K562 (cell line): ENCODE results near the gene PNMA3. TPM values are rescaled to one million over a fixed set of nuclear protein-coding genes. Genes with fewer than 3 reads are reported as not detected.

Experiments
- BHLHE40 ChIP-seq: IDR thresholded peaks from 2 replicates; pipeline ENCODE4 v1.6.1; 2011; ENCODE audit warnings: low read length, improper control_type of control experiment
- EP400 ChIP-seq: fragments of 450-650 bp; IDR thresholded peaks from 2 replicates; pipeline ENCODE4 v1.6.1; 2017; ENCODE audit warnings: antibody characterized with exemption, mild to moderate bottlenecking, moderate library complexity
- JUN ChIP-seq, 2 experiments: sonication (generic) in 1 of 2; formaldehyde crosslinking in 1 of 2; IDR thresholded peaks; 2 replicates each; pipeline versions ENCODE4 v1.6.1 to v1.8.0; 2012 to 2022; ENCODE audit warnings: borderline replicate concordance in 2 of 2, mild to moderate bottlenecking in 2 of 2, improper control_type of control experiment in 1 of 2, low read depth in 1 of 2, low read length in 1 of 2, missing genetic modification reagents in 1 of 2
- JUND ChIP-seq, 2 experiments: IDR thresholded peaks; 2 replicates in 1 of 2; 3 replicates in 1 of 2; pipeline ENCODE4 v1.6.1; 2011; ENCODE audit warnings: borderline replicate concordance in 2 of 2, low read depth in 2 of 2, low read length in 2 of 2, improper control_type of control experiment in 1 of 2, missing biosample characterization in 1 of 2, missing genetic modification characterization in 1 of 2, missing genetic modification reagents in 1 of 2
- MTA3 ChIP-seq: fragments of 450-650 bp; formaldehyde crosslinking; IDR thresholded peaks from 2 replicates; pipeline ENCODE4 v1.6.1; 2017; ENCODE audit warnings: mild to moderate bottlenecking, borderline replicate concordance
- NFE2 ChIP-seq: IDR thresholded peaks from 2 replicates; pipeline ENCODE4 v1.6.1; 2014; ENCODE audit warnings: antibody characterized with exemption, low read depth
- NFIX ChIP-seq: fragments of 250-450 bp; sonication (Bioruptor Pico); IDR thresholded peaks from 2 replicates; pipeline ENCODE4 v1.4.0; 2020; ENCODE audit warnings: low read depth, mild to moderate bottlenecking, moderate library complexity
- PHB2 ChIP-seq: fragments of 450-650 bp; IDR thresholded peaks from 2 replicates; pipeline ENCODE4 v1.6.1; 2017; ENCODE audit warnings: low read depth
- RBFOX2 ChIP-seq: fragments of 200-400 bp; formaldehyde crosslinking; IDR thresholded peaks from 2 replicates; pipeline ENCODE4 v1.6.1; 2017; ENCODE audit warnings: low read depth, mild to moderate bottlenecking, low read length, moderate library complexity
- STAG1 ChIP-seq: sonication (generic); formaldehyde crosslinking; IDR thresholded peaks from 2 replicates; pipeline ENCODE4 v1.5.0; 2020; ENCODE audit warnings: missing genetic modification reagents, borderline replicate concordance
- ZNF232 ChIP-seq: sonication (generic); formaldehyde crosslinking; IDR thresholded peaks from 2 replicates; pipeline ENCODE4 v1.8.0; 2022; ENCODE audit warnings: mild to moderate bottlenecking, missing genetic modification reagents
- ZNF57 ChIP-seq: fragments of 450-650 bp; formaldehyde crosslinking; IDR thresholded peaks from 2 replicates; pipeline ENCODE4 v1.4.0; 2020; ENCODE audit warnings: mild to moderate bottlenecking, moderate library complexity
- ZZZ3 ChIP-seq: fragments of 450-650 bp; IDR thresholded peaks from 2 replicates; pipeline ENCODE4 v1.6.1; 2016; ENCODE audit warnings: antibody characterized with exemption, mild to moderate bottlenecking, moderate library complexity
- polyA plus RNA-seq, 8 experiments: library from polyadenylated mRNA; depleted of rRNA in 4 of 8; stranded (reverse) in 5 of 8; unstranded in 3 of 8; fragments of >200 nt; fragmentation: Nextera tagmentation in 2 of 8; fragmentation: Illumina TruSeq in 1 of 8; extraction: Ambion mirVana in 2 of 8; extraction: Trizol in 1 of 8; gene quantifications; 2 replicates each; pipeline versions ENCODE4 v1.2.1 to v1.2.3, GENCODE V29; 2011 to 2014; ENCODE audit warnings: inconsistent platforms in 1 of 8, missing spikeins in 1 of 8
- total RNA-seq, 7 experiments: library from RNA; depleted of rRNA in 6 of 7; stranded (reverse); fragments of >200 nt in 6 of 7; fragmentation: Illumina TruSeq in 2 of 7; extraction: Trizol in 2 of 7; gene quantifications; 2 replicates each; pipeline versions ENCODE4 v1.2.1 to v1.2.3, GENCODE V29; 2011 to 2021; ENCODE audit warnings: low replicate concordance in 1 of 7
- TF ChIP-seq, protein P1 (sequence below): fragments of 250-450 bp; sonication (Bioruptor Pico); IDR thresholded peaks from 2 replicates; pipeline ENCODE4 v1.8.0; 2021; ENCODE audit warnings: moderate library complexity, mild to moderate bottlenecking, inconsistent platforms
- TF ChIP-seq, protein P2 (sequence below): fragments of 450-650 bp; formaldehyde crosslinking; IDR thresholded peaks from 2 replicates; pipeline ENCODE4 v1.4.0; 2020; ENCODE audit warnings: mild to moderate bottlenecking, mixed read lengths
- TF ChIP-seq, protein P3 (sequence below): fragments of 450-650 bp; conservative IDR thresholded peaks from 2 replicates; pipeline ENCODE4 v1.6.1; 2016; ENCODE audit warnings: missing genetic modification characterization, low read depth, mild to moderate bottlenecking, missing compliant biosample characterization, moderate library complexity
- TF ChIP-seq, protein P4 (sequence below): sonication (generic); formaldehyde crosslinking; IDR thresholded peaks from 2 replicates; pipeline ENCODE4 v1.8.0; 2023; ENCODE audit warnings: mild to moderate bottlenecking, missing genetic modification reagents

Gene PNMA3
- total and polyA plus RNA-seq, 9 of the 15 experiments (the other 6 are each of a cell fraction or from before 2014, with no cell fraction given): 0.01 to 1.5 (median 0.95) TPM; not detected in 1

GRCh38 chrX:153032397-153033118 lies 23.7 kb upstream of the PNMA3 start (continued):
- TF ChIP-seq ZZZ3: no peak
- TF ChIP-seq, protein P1, sequence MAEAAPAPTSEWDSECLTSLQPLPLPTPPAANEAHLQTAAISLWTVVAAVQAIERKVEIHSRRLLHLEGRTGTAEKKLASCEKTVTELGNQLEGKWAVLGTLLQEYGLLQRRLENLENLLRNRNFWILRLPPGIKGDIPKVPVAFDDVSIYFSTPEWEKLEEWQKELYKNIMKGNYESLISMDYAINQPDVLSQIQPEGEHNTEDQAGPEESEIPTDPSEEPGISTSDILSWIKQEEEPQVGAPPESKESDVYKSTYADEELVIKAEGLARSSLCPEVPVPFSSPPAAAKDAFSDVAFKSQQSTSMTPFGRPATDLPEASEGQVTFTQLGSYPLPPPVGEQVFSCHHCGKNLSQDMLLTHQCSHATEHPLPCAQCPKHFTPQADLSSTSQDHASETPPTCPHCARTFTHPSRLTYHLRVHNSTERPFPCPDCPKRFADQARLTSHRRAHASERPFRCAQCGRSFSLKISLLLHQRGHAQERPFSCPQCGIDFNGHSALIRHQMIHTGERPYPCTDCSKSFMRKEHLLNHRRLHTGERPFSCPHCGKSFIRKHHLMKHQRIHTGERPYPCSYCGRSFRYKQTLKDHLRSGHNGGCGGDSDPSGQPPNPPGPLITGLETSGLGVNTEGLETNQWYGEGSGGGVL (CRISPR knock-in tag): no peak
- no peak; the same call in 1 of the 2 replicates for TF ChIP-seq MTA3
- TF ChIP-seq NFIX (CRISPR knock-in tag): no peak
- no peak for TF ChIP-seq ZNF57 (CRISPR knock-in tag)
- TF ChIP-seq PHB2: no peak
- no peak for TF ChIP-seq BHLHE40
- TF ChIP-seq, protein P2, sequence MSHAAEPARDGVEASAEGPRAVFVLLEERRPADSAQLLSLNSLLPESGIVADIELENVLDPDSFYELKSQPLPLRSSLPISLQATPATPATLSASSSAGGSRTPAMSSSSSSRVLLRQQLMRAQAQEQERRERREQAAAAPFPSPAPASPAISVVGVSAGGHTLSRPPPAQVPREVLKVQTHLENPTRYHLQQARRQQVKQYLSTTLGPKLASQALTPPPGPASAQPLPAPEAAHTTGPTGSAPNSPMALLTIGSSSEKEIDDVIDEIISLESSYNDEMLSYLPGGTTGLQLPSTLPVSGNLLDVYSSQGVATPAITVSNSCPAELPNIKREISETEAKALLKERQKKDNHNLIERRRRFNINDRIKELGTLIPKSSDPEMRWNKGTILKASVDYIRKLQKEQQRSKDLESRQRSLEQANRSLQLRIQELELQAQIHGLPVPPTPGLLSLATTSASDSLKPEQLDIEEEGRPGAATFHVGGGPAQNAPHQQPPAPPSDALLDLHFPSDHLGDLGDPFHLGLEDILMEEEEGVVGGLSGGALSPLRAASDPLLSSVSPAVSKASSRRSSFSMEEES (CRISPR knock-in tag): no peak
- TF ChIP-seq STAG1 (CRISPR knock-in tag): peak; percentile 86
- TF ChIP-seq RBFOX2: peak; percentile 57
- TF ChIP-seq NFE2: no peak
- no peak for TF ChIP-seq ZNF232 (CRISPR knock-in tag)
- TF ChIP-seq, protein P3, sequence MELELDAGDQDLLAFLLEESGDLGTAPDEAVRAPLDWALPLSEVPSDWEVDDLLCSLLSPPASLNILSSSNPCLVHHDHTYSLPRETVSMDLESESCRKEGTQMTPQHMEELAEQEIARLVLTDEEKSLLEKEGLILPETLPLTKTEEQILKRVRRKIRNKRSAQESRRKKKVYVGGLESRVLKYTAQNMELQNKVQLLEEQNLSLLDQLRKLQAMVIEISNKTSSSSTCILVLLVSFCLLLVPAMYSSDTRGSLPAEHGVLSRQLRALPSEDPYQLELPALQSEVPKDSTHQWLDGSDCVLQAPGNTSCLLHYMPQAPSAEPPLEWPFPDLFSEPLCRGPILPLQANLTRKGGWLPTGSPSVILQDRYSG (tag): no peak
- TF ChIP-seq JUND (IDR thresholded peaks at IDR 0.05; ENCODE audit: borderline replicate concordance, low read depth, low read length): no peak
- TF ChIP-seq JUND (tag; IDR thresholded peaks at IDR 0.05; ENCODE audit: borderline replicate concordance, low read depth, low read length): no peak
- TF ChIP-seq, protein P4, sequence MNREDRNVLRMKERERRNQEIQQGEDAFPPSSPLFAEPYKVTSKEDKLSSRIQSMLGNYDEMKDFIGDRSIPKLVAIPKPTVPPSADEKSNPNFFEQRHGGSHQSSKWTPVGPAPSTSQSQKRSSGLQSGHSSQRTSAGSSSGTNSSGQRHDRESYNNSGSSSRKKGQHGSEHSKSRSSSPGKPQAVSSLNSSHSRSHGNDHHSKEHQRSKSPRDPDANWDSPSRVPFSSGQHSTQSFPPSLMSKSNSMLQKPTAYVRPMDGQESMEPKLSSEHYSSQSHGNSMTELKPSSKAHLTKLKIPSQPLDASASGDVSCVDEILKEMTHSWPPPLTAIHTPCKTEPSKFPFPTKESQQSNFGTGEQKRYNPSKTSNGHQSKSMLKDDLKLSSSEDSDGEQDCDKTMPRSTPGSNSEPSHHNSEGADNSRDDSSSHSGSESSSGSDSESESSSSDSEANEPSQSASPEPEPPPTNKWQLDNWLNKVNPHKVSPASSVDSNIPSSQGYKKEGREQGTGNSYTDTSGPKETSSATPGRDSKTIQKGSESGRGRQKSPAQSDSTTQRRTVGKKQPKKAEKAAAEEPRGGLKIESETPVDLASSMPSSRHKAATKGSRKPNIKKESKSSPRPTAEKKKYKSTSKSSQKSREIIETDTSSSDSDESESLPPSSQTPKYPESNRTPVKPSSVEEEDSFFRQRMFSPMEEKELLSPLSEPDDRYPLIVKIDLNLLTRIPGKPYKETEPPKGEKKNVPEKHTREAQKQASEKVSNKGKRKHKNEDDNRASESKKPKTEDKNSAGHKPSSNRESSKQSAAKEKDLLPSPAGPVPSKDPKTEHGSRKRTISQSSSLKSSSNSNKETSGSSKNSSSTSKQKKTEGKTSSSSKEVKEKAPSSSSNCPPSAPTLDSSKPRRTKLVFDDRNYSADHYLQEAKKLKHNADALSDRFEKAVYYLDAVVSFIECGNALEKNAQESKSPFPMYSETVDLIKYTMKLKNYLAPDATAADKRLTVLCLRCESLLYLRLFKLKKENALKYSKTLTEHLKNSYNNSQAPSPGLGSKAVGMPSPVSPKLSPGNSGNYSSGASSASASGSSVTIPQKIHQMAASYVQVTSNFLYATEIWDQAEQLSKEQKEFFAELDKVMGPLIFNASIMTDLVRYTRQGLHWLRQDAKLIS: no peak
- no peak for TF ChIP-seq JUN (IDR thresholded peaks at IDR 0.05; ENCODE audit: borderline replicate concordance, low read depth, low read length)
- TF ChIP-seq JUN (CRISPR knock-in tag; IDR thresholded peaks at IDR 0.05; ENCODE audit: borderline replicate concordance): peak; percentile 68; the same call in 1 of the 2 replicates
- no peak for TF ChIP-seq EP400
